ENCODE results near the gene TIMM50. TPM values are rescaled to one million over a fixed set of nuclear protein-coding genes. Genes with fewer than 3 reads are reported as not detected.

Gene TIMM50
- polyA plus RNA-seq, 1 of the 3 experiments (the other 2 are of a cell fraction), result 98.1 TPM

- TF ChIP-seq ELF1 (IDR thresholded peaks at IDR 0.05) (no peak), MEF2A (IDR thresholded peaks at IDR 0.05; ENCODE audit: borderline replicate concordance, low read depth) (no peak), NRF1 (IDR thresholded peaks at IDR 0.05; ENCODE audit: low read depth, low read length) (no peak), PBX3 (IDR thresholded peaks at IDR 0.05) (no peak), TAF1 (IDR thresholded peaks at IDR 0.05; ENCODE audit: borderline replicate concordance, low read depth, low read length) (no peak), CHD2 (IDR thresholded peaks at IDR 0.05; ENCODE audit: low read length, partially characterized antibody) (no peak), GATA2 (CRISPR knock-in tag; IDR thresholded peaks at IDR 0.05) (no peak), FOXM1 (IDR thresholded peaks at IDR 0.05; ENCODE audit: low read depth) (no peak), TEAD4 (IDR thresholded peaks at IDR 0.05; ENCODE audit: borderline replicate concordance, insufficient read depth) (no peak), SMC3 (IDR thresholded peaks at IDR 0.05; ENCODE audit: low read depth, low read length) (no peak), JUND (IDR thresholded peaks at IDR 0.05) (no peak), ZBTB33 (IDR thresholded peaks at IDR 0.05; ENCODE audit: borderline replicate concordance, low read depth) (no peak)
- TF ChIP-seq, protein P1, sequence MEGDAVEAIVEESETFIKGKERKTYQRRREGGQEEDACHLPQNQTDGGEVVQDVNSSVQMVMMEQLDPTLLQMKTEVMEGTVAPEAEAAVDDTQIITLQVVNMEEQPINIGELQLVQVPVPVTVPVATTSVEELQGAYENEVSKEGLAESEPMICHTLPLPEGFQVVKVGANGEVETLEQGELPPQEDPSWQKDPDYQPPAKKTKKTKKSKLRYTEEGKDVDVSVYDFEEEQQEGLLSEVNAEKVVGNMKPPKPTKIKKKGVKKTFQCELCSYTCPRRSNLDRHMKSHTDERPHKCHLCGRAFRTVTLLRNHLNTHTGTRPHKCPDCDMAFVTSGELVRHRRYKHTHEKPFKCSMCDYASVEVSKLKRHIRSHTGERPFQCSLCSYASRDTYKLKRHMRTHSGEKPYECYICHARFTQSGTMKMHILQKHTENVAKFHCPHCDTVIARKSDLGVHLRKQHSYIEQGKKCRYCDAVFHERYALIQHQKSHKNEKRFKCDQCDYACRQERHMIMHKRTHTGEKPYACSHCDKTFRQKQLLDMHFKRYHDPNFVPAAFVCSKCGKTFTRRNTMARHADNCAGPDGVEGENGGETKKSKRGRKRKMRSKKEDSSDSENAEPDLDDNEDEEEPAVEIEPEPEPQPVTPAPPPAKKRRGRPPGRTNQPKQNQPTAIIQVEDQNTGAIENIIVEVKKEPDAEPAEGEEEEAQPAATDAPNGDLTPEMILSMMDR (IDR thresholded peaks at IDR 0.05), result no peak
- no peak for DNase-seq
- H3K9ac ChIP-seq, result no peak overlapping the region
- H3K4me3 ChIP-seq (ENCODE audit: low read depth in 2 of 2, low read length in 1 of 2), result no peak overlapping the region
- peaks cover 38% of the 10 kb centered on the region for H3K79me2 ChIP-seq (ENCODE audit: insufficient read depth)
- CTCF ChIA-PET, result interaction anchor here (1.9 kb wide), 1 partner anchor 9 kb away, joined by 5 read pairs; no protein-coding TSS in a partner anchor
- no peaks in the 10 kb centered on the region for H3K27me3 ChIP-seq (ENCODE audit: insufficient read depth)
- H3F3A ChIP-seq (replicated peaks; ENCODE audit: insufficient read depth), result peaks cover 13% of the 10 kb centered on the region
- H4K20me1 ChIP-seq (ENCODE audit: insufficient read depth), result no peaks in the 10 kb centered on the region
- H3K9me3 ChIP-seq, result no peaks in the 10 kb centered on the region
- H3K36me3 ChIP-seq (replicated peaks in 1 of 2; ENCODE audit: control insufficient read depth in 1 of 2, insufficient read depth in 2 of 2, low read length in 1 of 2), result peaks cover 10 to 27% of the 10 kb centered on the region in 2 experiments
- POLR2A ChIA-PET, result no interaction called here
- H3K4me1 ChIP-seq (ENCODE audit: control insufficient read depth in 1 of 2, insufficient read depth in 2 of 2, low read depth in 1 of 2, low read length in 1 of 2), result peaks cover 0 to 14% of the 10 kb centered on the region in 2 experiments; a peak in 1 of 4 replicates
- H3K9me2 ChIP-seq, result no peaks in the 10 kb centered on the region
- no peak overlapping the region for H3K4me2 ChIP-seq
- no peak overlapping the region for H2AFZ ChIP-seq (ENCODE audit: low read depth)
- 78% methylated on average over 6 of the region's 6 CpGs for WGBS (ENCODE audit: low lambda C conversion rate)
- H3K27ac ChIP-seq (ENCODE audit: low read depth in 2 of 2, low read length in 1 of 2), result no peak overlapping the region
Observed at GRCh38 chr19:39483141-39483540, 2.5 kb downstream of the TIMM50 start.

GRCh38 chr19:39489756-39490155, 9.1 kb downstream of the TIMM50 start:
- Histone ChIP-seq H3K36me3 (replicated peaks in 1 of 2; ENCODE audit: control insufficient read depth in 1 of 2, insufficient read depth in 2 of 2, low read length in 1 of 2) (peaks cover 4 to 38% of the 10 kb centered on the region in 2 experiments), H4K20me1 (ENCODE audit: insufficient read depth) (no peaks in the 10 kb centered on the region), H3K4me1 (ENCODE audit: control insufficient read depth in 1 of 2, insufficient read depth in 2 of 2, low read depth in 1 of 2, low read length in 1 of 2) (no peaks in the 10 kb centered on the region), H3K27ac (ENCODE audit: low read depth in 2 of 2, low read length in 1 of 2) (no peak overlapping the region), H3F3A (replicated peaks; ENCODE audit: insufficient read depth) (peaks cover 3% of the 10 kb centered on the region), H3K9me3 (no peaks in the 10 kb centered on the region), H3K27me3 (ENCODE audit: insufficient read depth) (no peaks in the 10 kb centered on the region), H3K9me2 (no peaks in the 10 kb centered on the region), H3K79me2 (ENCODE audit: insufficient read depth) (peaks cover 5% of the 10 kb centered on the region; the same call in 1 of the 2 replicates), H3K4me2 (no peak overlapping the region), H2AFZ (ENCODE audit: low read depth) (no peak overlapping the region), H3K9ac (no peak overlapping the region), H3K4me3 (ENCODE audit: low read depth in 2 of 2, low read length in 1 of 2) (no peak overlapping the region)
- POLR2A ChIA-PET, result no interaction called here
- 83% methylated on average over 7 of the region's 10 CpGs for WGBS (ENCODE audit: low lambda C conversion rate)
- CTCF ChIA-PET, result interaction anchor here (1.0 to 1.5 kb wide), 2 partner anchors 15 to 43 kb away, joined by 6 read pairs; partner anchors contain the start of gene EID2B
- DNase-seq, result no peak
- TF ChIP-seq MXI1 (IDR thresholded peaks at IDR 0.05; ENCODE audit: low read depth, low read length), result no peak
- TF ChIP-seq, protein P2, sequence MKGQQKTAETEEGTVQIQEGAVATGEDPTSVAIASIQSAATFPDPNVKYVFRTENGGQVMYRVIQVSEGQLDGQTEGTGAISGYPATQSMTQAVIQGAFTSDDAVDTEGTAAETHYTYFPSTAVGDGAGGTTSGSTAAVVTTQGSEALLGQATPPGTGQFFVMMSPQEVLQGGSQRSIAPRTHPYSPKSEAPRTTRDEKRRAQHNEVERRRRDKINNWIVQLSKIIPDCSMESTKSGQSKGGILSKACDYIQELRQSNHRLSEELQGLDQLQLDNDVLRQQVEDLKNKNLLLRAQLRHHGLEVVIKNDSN (IDR thresholded peaks at IDR 0.05; ENCODE audit: borderline replicate concordance, low read depth), result no peak
- no peak for TF ChIP-seq EP300 (IDR thresholded peaks at IDR 0.05; ENCODE audit: borderline replicate concordance in 1 of 2, low read depth in 1 of 2, low read length in 1 of 2)
- TF ChIP-seq YY1 (IDR thresholded peaks at IDR 0.05; ENCODE audit: low read depth), result no peak
- TF ChIP-seq FOSL2 (IDR thresholded peaks at IDR 0.05; ENCODE audit: borderline replicate concordance, low read depth), result no peak
- TF ChIP-seq RAD21 (IDR thresholded peaks at IDR 0.05; ENCODE audit: low read length), result no peak
- TF ChIP-seq JUND (IDR thresholded peaks at IDR 0.05), result no peak
- no peak for TF ChIP-seq NRF1 (IDR thresholded peaks at IDR 0.05; ENCODE audit: low read depth, low read length)
- no peak for TF ChIP-seq CHD2 (IDR thresholded peaks at IDR 0.05; ENCODE audit: low read length, partially characterized antibody)
